KOPT-K1 (cell line): ENCODE data around the gene GLI1.
"Not testable (repeated sequence)": the region's sequence is repeated elsewhere in the genome, so short reads cannot be mapped to it uniquely, and the experiment has no call there.

Experiments
- H3K27ac ChIP-seq: fragments of 200-600 bp; sonication (generic); 2 replicates; pipeline ENCODE4 v1.5.1; 2016; ENCODE audit warnings: antibody characterized with exemption, mild to moderate bottlenecking, low read depth, low read length; ENCODE audit not compliant: poor library complexity, severe bottlenecking
- H3K36me3 ChIP-seq: fragments of 200-600 bp; sonication (generic); 2 replicates; pipeline ENCODE4 v1.5.1; 2017; ENCODE audit warnings: antibody characterized with exemption, mild to moderate bottlenecking, low read length, moderate library complexity; ENCODE audit not compliant: insufficient read depth
- H3K9me3 ChIP-seq: fragments of 200-600 bp; sonication (generic); 2 replicates; pipeline ENCODE4 v1.5.1; 2017; ENCODE audit warnings: antibody characterized with exemption, low read length, mild to moderate bottlenecking; ENCODE audit not compliant: insufficient read depth, poor library complexity, severe bottlenecking

GLI1 gene

DNA sequence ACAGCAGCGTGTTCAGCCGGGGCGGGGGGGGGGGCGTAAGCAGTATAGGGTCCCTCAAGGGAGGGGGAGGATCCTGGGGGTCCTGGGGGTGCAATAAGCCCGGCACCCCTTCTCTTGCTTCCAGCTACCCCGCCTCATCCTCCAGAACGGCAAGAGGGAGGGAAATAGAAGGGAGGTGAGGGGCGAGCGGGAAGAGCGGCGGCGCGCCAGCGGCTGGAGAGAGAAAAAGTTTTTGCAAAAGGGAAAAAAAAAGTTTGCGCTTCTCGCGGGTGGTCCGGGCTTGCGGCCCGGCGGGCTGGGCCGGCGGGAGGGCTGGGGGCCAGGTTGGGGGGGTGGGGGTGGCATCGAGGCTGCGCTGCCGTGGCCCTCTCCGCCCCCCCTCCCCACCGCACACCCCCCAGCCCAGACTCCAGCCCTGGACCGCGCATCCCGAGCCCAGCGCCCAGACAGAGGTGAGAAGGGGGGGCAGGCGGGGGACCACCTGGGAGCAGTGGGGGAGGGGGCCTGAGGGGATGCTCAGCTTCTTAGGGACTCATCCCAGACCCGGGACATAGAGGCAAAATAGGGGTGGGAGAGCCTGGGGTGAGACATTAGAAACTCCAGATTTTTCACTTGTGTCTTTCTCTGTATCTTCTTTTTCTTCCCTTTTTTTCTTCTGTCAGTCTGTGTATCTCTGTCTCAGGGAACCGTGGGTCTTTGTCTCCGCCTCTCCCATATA lies at the start of gene GLI1:
TSS of gene GLI1 (plus strand) at position 36 of the 718 bp plus-strand sequence. CDS start 3,907 bp downstream, outside the sequence.
- Histone ChIP-seq H3K9me3 (no peaks in the 10 kb centered on the region), H3K36me3 (no peaks in the 10 kb centered on the region), H3K27ac (peak within 1 kb of the TSS; percentile 48)

DNA sequence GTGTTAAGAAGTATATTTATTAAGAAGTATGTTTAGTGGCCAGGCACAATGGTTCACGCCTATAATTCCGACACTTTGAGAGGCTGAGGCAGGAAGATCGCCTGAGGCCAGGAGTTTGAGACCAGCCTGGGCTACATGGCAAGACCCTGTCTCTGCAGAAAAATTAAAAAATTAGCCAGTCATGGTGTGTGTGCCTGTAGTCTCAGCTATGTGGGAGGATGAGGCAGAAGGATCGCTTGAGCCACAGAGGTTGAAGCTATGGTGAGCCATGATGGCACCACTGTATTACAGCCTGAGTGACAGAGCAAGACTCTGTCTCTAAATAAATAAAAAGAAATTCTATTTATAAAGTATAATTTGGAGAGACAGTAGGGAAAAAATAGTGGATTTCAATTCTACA lies 49.1 kb upstream of the GLI1 start:
- Histone ChIP-seq H3K27ac (no peak overlapping the region), H3K36me3 (peaks cover 9% of the 10 kb centered on the region), H3K9me3 (no peaks in the 10 kb centered on the region)

DNA sequence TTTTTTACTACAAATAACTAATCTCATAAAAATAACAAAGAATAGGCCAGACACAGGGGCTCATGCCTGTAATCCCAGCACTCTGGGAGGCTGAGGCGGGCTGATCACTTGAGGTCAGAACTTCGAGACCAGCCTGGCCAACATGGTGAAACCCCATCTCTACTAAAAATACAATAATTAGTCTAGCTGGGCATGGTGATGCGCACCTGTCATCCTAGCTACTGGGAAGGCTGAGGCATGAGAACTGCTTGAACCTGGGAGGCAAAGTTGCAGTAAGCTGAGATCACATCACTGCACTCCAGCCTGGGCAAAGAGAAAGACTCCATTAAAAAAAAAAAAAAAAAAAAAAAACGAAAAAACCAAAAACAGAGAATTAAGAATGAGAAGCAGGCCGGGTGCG lies 45.4 kb upstream of the GLI1 start:
- H3K27ac ChIP-seq, H3K9me3 ChIP-seq: not testable (repeated sequence)
- H3K36me3 ChIP-seq, result peaks cover 16% of the 10 kb centered on the region

DNA sequence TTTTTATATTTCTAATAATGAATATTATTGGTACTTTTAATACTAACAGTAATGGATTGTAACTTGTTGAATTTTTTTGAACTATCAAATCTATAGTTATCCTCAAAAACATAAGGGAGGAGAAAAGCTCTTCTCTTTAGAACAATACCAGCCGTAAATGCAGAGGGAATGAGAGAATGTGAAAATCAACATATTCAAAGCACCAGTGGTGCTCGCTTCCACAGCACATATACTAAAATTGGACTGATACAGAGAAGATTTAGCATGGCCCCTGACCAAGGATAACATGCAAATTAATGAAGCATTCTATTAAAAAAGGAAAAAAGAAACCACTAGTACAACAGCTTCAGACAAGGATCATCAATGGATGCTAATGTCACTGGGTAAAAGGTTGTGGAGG lies 44.5 kb upstream of the GLI1 start:
- peaks cover 16% of the 10 kb centered on the region for H3K36me3 ChIP-seq
- no peak overlapping the region for H3K27ac ChIP-seq
- H3K9me3 ChIP-seq, result no peaks in the 10 kb centered on the region

DNA sequence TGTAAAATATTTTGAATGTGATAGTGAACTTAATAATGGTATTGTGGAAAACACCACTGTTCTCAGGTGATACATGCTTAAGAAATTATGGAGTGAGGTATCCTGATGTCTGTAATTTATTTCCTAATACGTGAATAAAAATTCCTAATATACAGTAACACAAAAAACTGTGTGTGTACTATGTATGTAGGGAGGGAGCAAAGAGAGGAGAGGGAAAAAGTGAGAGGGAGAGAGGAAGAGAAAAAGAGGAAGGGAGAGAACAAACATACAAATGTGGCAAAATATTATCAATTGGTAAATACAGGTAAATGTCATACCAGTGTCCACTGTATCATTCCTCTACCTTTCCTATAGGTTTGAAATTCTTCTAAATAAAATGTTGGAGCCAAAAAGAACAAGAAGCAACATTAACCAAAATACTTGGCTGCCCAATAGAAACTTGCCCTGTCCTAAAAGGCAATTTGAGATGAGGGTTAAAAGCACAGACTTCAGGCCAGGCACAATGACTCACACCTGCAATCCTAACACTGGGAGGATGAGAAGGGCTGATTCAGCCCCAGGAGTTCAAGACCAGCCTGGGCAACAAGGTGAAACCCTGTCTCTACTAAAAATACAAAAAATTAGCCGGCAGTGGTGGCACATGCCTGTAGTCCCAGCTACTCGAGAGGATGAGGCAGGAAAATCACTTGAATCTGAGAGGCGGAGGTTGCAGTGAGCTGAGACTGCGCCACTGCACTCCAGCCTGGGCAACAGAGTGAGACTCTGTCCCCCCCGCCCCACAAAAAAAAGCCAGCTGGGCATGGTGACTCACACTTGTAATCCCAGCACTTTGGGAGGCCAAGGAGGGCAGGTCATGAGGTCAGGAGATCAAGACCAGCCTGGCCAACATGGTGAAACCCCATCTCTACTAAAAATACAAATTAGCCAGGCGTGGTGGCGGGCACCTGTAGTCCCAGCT lies 43.3 kb upstream of the GLI1 start:
- no peaks in the 10 kb centered on the region for H3K9me3 ChIP-seq
- H3K27ac ChIP-seq, result no peak overlapping the region
- peaks cover 26% of the 10 kb centered on the region for H3K36me3 ChIP-seq

DNA sequence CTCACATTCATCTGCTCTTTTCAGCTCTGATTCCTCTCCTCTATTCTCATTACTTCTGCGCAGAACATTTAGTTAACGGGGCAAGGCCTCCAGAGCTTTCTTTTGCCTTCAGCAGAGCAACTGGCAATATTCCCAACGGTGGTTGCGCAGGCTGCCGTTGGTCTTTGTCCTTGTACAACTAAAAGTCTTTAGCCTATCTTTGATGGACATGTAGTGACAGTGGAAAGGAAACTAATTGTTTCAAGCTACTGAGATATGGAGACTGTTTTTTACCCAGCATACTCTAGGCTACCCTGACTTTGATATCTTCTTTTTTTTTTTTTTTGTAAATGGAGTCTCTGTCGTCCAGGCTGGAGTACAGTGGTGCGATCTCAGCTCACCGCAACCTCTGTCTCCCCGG lies 41.3 kb upstream of the GLI1 start:
- peaks cover 35% of the 10 kb centered on the region for H3K36me3 ChIP-seq
- no peaks in the 10 kb centered on the region for H3K9me3 ChIP-seq
- no peak overlapping the region for H3K27ac ChIP-seq

DNA sequence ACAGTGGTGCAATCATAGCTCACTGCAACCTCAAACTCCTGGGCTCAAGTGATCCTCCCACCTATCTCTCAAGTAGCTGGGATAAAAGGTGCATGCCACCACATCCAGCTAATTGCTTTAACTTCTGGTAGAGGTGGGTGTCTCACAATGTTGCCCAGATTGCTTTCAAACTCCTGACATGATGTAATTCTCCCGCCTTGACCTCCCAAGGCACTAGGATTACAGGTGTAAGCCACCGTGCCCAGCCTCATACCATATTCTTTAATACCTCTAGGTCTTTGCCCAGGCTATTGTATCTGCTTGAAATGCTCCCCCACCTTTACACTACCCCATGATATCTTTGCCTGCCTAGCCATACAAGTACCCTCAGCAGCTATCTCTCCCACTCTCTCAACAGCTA lies 40.1 kb upstream of the GLI1 start:
- H3K27ac ChIP-seq, result no peak overlapping the region
- peaks cover 43% of the 10 kb centered on the region for H3K36me3 ChIP-seq
- no peaks in the 10 kb centered on the region for H3K9me3 ChIP-seq

DNA sequence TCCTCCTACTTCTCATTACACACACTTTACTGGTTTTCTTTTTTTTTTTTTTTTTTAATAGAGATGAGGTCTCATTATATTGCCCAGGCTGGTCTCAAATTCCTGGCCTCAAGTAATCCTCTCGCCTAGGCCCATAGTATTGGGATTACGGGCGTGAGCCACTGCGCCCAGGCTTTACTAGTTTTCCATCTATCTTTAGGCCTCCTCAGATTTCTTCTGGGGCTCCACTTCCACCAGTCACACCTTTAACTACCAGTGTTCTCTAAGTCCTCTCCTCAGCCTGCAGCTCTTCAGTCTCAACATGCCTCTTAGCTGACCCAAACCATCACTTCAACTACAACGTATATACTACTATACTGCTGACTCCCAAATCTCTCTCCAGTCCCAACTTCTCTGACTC lies 39.1 kb upstream of the GLI1 start:
- Histone ChIP-seq H3K9me3 (no peaks in the 10 kb centered on the region), H3K36me3 (peaks cover 47% of the 10 kb centered on the region), H3K27ac (no peak overlapping the region)

DNA sequence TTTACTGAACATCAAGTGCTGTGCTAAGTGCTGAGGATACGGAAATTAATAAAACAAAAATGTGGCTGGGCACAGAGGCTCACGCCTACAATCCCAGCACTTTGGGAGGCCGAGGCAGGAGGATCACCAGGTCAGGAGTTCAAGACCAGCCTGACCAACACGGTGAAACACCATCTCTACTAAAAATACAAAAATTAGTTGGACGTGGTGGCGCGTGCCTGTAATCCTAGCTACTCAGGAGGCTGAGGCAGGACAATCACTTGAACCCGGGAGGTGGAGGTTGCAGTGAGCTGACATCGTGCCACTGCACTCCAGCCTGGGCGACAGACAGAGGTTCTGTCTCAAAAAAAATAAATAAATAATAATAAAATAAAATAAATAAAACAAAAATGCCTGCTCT lies 32.6 kb upstream of the GLI1 start:
- not testable (repeated sequence) for H3K27ac ChIP-seq, H3K9me3 ChIP-seq
- peaks cover 31% of the 10 kb centered on the region for H3K36me3 ChIP-seq

DNA sequence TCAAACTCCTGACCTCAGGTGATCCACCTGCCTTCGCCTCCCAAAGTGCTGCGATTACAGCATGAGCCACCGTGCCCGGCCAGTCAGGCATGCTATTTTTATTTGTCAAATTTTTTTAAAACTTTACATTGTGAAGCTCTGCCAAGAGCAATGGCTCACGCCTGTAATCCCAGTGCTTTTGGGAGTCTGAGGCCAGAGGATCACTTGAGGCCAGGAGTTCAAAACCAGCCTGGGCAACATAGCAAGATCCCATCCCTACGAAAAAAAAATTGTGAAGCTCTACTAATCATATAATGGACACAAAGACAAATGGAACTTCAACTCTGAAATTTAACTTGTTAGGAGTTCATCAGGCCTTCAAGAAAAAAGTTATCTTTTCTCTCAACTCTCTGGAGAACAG lies 30.6 kb upstream of the GLI1 start:
- H3K27ac ChIP-seq, result peak overlapping the region; percentile 74
- peaks cover 16% of the 10 kb centered on the region for H3K36me3 ChIP-seq
- H3K9me3 ChIP-seq, result no peaks in the 10 kb centered on the region

DNA sequence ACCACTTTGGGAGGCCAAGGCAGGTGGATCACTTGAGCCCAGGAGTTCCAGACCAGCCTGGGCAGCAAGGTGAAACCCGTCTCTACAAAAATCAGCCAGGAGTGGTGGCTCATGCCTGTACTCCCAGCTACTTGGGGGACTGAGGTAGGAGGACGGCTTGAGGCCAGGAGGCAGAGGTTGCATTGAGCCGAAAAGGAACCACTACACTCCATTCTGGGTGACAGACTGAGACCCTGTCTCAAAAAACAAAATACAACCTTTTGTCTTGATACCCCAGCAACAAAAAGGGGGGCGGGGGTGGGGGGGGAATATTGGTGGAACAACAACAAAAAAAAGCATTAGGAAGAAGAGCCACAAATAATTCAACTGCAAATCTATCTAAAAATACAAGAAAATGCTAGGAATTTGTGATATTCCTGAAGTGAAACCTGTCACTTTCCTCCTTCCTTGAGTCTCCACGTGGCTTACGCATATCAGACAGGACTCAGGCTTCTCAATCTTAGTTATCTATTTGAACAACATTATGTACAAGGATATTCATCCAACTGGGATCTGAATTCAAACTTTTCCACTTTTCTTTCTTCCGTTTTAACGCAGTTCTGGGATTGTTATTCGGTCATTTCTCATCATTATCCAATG lies 30.0 kb upstream of the GLI1 start:
- H3K27ac ChIP-seq, result peak overlapping the region; percentile 74
- H3K9me3 ChIP-seq, result no peaks in the 10 kb centered on the region
- H3K36me3 ChIP-seq, result peaks cover 9% of the 10 kb centered on the region

DNA sequence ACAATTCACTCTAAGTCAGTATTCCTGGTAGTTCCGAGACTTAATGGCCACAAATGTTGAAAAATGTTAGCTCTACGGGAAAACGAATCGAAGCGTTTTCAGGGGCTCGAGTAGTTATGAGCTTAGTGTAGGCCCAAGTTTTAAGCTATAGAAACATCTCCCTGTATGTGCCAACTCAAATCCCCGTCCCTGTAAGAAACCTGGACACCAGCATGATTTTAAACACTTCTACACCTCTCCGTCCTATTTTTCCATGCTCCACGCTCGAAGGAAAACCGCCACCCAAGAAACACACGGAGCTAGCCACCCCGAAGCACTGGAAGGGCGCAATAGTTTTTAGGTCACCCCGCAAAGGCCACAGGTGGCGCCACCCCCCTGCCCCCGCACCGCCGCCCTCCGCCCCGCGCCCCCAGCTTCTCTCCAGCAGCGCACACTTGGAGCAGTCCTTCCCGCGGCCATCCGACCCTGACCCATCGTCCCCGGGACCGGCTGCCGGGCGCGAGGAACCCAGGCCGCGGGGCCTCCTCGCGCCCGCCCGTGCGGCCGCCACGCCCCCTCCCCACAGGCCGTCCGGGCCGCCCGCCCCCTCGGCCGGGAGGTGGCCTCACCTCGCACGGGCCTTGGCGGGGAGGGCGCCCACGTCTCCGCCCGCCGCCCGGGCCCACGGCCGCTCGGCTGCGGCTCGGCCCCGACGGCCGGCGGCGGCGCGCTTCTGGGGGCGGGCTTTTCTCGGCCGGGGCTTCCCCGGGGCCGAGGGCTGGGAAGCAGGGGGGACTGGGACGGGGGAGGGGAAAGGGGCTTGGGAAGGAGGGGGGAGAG lies 29.3 kb upstream of the GLI1 start:
- Histone ChIP-seq H3K36me3 (peaks cover 8% of the 10 kb centered on the region), H3K9me3 (no peaks in the 10 kb centered on the region), H3K27ac (peak overlapping the region; percentile 74)

DNA sequence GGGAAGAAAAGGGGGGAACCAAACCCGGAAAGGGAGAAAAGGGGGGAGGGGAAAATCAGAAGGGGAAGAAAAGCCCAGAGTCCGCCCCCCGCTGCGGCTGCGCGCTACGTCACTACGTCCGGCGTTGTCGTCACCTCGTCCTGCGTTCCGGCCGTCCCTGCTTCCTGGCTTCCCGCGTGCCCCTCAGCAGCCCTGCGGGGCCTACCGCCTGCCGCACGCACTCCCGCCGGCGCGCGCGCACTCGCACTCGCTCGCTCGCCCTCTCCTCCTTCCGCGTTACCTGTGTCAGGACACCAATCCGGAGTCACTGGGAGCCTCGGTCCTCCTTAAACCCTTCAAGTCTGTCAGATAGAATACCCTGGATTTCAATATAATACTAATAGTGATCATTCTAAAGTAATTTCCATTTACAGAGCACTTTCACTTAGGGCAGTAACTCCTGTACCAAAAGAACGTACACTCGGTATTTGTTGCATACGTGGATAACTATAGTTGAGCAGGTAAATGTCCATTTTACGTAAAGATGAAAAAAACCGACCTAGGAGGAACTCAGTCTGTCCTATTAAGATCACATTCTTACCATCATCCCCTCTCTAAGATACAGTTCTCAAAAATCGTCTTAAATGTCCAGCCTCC lies 28.5 kb upstream of the GLI1 start, which contains the start of gene R3HDM2:
TSS of gene R3HDM2 (minus strand) at position 113 of the 636 bp plus-strand sequence. CDS start 120,615 bp downstream, outside the sequence.
- 0 out of 2 replicates have a peak, but pooled peaks cover under 1% of the 10 kb centered on the region for H3K36me3 ChIP-seq
- H3K27ac ChIP-seq, result peak within 1 kb of the TSS; percentile 74
- no peaks in the 10 kb centered on the region for H3K9me3 ChIP-seq

DNA sequence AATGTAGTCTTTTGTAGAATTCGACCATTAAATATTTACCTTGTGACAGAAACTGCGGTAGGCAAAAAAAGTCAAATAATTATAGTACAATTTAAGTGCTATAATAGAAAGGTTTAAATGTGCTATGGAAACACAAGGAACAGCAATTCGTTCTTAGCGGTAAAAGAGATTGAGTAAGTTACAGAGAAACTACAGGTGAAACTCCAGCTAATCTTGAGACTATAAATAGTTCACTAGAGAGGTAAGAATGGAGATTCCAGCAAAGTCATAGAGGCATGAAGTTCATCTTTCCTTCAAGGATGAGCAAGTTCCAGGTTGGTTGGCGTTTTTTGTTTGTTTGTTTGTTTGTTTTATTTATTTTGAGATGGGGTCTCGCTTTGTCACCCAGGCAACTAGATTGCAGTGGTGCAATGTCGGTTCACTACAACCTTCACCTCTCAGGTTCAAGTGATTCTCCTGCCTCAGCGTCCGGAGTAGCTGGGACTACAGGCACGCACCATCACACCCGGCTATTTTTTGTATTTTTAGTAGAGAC lies 27.9 kb upstream of the GLI1 start:
- H3K27ac ChIP-seq, result peak overlapping the region; percentile 74
- no peaks in the 10 kb centered on the region for H3K9me3 ChIP-seq
- H3K36me3 ChIP-seq, result no peaks in the 10 kb centered on the region
